DND-41 (cell line): ENCODE measurements around the gene GPR82.

Source experiments
- ATAC-seq: fragments of 200-7000 bp; cut with Tn5 transposase; 3 replicates; pipeline ENCODE4 v1.9.1; 2021; ENCODE audit warnings: low read depth; ENCODE audit not compliant: insufficient read depth
- DNase-seq: peaks from one replicate; pipeline ENCODE4 v3.0.0-alpha.2; 2020
- H2AFZ ChIP-seq: 2 replicates; pipeline ENCODE4 v1.6.0; 2012; ENCODE audit warnings: low read depth, low read length
- H3K27ac ChIP-seq: 2 replicates; pipeline ENCODE4 v1.5.1; 2012; ENCODE audit warnings: low read length, inconsistent platforms
- H3K27me3 ChIP-seq: fragments of 200-600 bp; sonication (generic); 2 replicates; pipeline ENCODE4 v1.6.0; 2012; ENCODE audit warnings: low read length, mild to moderate bottlenecking, inconsistent platforms; ENCODE audit not compliant: insufficient read depth, poor library complexity
- H3K36me3 ChIP-seq: 2 replicates; pipeline ENCODE4 v1.5.1; 2012; ENCODE audit warnings: low read length, inconsistent platforms; ENCODE audit not compliant: insufficient read depth
- H3K4me1 ChIP-seq: 2 replicates; pipeline ENCODE4 v1.5.1; 2012; ENCODE audit warnings: mild to moderate bottlenecking, low read length; ENCODE audit not compliant: insufficient read depth
- H3K4me2 ChIP-seq: 2 replicates; pipeline ENCODE4 v1.6.0; 2012; ENCODE audit warnings: mild to moderate bottlenecking, moderate library complexity, low read length, inconsistent platforms; ENCODE audit not compliant: insufficient read depth
- H3K4me3 ChIP-seq, 2 experiments: fragments of 200-600 bp in 1 of 2; shearing (Covaris generic) in 1 of 2; 2 replicates each; pipeline ENCODE4 v1.5.1; 2012 to 2016; ENCODE audit warnings: inconsistent platforms in 2 of 2, low read length in 2 of 2, mild to moderate bottlenecking in 2 of 2, low read depth in 1 of 2, moderate library complexity in 1 of 2
- H3K79me2 ChIP-seq: 2 replicates; pipeline ENCODE4 v1.6.0; 2012; ENCODE audit warnings: low read length, inconsistent platforms; ENCODE audit not compliant: insufficient read depth
- H3K9ac ChIP-seq: 2 replicates; pipeline ENCODE4 v1.6.0; 2012; ENCODE audit warnings: low read depth, mild to moderate bottlenecking, inconsistent platforms, low read length, moderate library complexity
- H3K9me3 ChIP-seq: 2 replicates; pipeline ENCODE4 v1.5.1; 2012; ENCODE audit warnings: low read length, moderate library complexity, mild to moderate bottlenecking, inconsistent platforms; ENCODE audit not compliant: insufficient read depth, severe bottlenecking
- H4K20me1 ChIP-seq: 2 replicates; pipeline ENCODE4 v1.6.0; 2012; ENCODE audit warnings: low read length; ENCODE audit not compliant: insufficient read depth
- EZH2 ChIP-seq: IDR thresholded peaks from 3 replicates; pipeline ENCODE4 v1.6.1; 2012; ENCODE audit warnings: borderline replicate concordance, low read depth, mild to moderate bottlenecking, moderate library complexity, low read length, inconsistent platforms; ENCODE audit not compliant: severe bottlenecking
- TF ChIP-seq, protein P1 (sequence below): IDR thresholded peaks from 2 replicates; pipeline ENCODE4 v1.5.1; 2012; ENCODE audit warnings: borderline replicate concordance, low read length, moderate library complexity, mild to moderate bottlenecking; ENCODE audit not compliant: poor library complexity, severe bottlenecking; ENCODE audit errors: extremely low read depth

Gene GPR82

DNA sequence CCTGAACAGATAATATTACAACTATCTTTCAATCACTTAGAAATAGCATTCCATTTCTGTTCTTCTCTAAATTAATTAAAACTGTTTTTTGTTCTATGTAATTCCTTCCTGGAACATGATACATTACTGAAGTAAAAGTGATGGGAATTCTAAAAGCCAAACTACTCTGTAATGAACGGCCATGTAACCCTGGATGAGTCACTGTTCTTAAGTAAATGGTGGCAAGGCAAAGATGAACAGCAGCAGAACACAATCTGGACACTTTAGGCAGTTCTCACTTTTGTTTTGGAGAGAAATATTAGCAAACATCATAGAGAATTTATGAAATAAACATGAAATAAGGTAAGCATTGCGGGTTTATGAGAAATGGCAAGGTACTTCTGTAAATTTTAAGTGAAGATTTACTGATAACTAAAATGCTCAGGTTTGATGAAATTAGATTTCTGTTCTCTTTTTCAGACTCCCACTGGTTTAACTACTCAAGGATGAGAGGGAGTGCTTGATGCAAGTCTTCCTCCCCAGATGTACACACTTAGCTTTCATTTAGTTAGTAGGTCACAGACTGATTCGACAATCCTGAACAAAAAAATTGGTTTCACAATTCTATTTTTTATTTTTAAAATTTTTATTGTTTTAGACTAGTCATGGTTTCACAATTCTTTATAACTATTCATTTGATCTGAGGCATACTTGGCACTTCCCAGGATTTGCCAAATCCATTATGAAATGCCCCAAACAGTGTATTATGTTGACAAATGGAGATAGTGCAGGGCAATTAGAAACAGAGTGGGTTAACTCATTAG lies 964 bp upstream of the GPR82 start:
- Histone ChIP-seq H3K27ac (no peak overlapping the region), H3K9ac (no peak overlapping the region), H4K20me1 (no peaks in the 10 kb centered on the region), H3K4me1 (peaks cover 6% of the 10 kb centered on the region; the same call in 1 of the 2 replicates), H3K79me2 (no peaks in the 10 kb centered on the region), H3K27me3 (no peaks in the 10 kb centered on the region), H3K36me3 (peaks cover 17% of the 10 kb centered on the region), H3K9me3 (no peaks in the 10 kb centered on the region), H3K4me3 (no peak overlapping the region), H2AFZ (no peak overlapping the region), H3K4me2 (no peak overlapping the region)
- DNase-seq = no peak
- no peak for ATAC-seq
- TF ChIP-seq, protein P1, sequence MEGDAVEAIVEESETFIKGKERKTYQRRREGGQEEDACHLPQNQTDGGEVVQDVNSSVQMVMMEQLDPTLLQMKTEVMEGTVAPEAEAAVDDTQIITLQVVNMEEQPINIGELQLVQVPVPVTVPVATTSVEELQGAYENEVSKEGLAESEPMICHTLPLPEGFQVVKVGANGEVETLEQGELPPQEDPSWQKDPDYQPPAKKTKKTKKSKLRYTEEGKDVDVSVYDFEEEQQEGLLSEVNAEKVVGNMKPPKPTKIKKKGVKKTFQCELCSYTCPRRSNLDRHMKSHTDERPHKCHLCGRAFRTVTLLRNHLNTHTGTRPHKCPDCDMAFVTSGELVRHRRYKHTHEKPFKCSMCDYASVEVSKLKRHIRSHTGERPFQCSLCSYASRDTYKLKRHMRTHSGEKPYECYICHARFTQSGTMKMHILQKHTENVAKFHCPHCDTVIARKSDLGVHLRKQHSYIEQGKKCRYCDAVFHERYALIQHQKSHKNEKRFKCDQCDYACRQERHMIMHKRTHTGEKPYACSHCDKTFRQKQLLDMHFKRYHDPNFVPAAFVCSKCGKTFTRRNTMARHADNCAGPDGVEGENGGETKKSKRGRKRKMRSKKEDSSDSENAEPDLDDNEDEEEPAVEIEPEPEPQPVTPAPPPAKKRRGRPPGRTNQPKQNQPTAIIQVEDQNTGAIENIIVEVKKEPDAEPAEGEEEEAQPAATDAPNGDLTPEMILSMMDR = no peak

DNA sequence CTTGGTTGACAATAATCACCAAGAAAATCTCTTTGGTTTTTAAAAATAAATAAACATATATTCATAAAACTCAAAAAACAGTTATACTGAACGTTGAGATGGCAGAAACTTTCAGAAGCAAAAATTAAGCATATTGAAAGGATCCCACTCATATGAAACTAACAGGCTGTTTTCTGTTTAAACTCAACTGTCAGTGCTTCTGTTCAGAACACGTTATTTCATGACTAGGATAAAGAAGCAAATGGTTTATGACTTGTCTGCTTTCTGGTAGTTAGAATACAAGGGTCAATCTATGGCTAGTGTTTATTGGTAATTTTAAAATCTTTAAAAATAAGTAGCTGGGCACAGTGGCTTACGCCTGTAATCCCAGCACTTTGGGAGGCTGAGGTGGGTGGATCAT lies 4.1 kb downstream of the GPR82 start:
- H3K79me2 ChIP-seq = no peaks in the 10 kb centered on the region
- no peak overlapping the region for H3K27ac ChIP-seq
- no peaks in the 10 kb centered on the region for H3K9me3 ChIP-seq
- no peak overlapping the region for H3K4me2 ChIP-seq
- no peaks in the 10 kb centered on the region for H3K36me3 ChIP-seq
- no peak for ATAC-seq
- DNase-seq = no peak
- H3K27me3 ChIP-seq = no peaks in the 10 kb centered on the region
- H3K4me1 ChIP-seq = no peaks in the 10 kb centered on the region
- no peaks in the 10 kb centered on the region for H4K20me1 ChIP-seq
- no peak overlapping the region for H2AFZ ChIP-seq
- H3K9ac ChIP-seq = no peak overlapping the region
- no peak for TF ChIP-seq EZH2
- TF ChIP-seq, protein P1 = no peak
- no peak overlapping the region for H3K4me3 ChIP-seq

DNA sequence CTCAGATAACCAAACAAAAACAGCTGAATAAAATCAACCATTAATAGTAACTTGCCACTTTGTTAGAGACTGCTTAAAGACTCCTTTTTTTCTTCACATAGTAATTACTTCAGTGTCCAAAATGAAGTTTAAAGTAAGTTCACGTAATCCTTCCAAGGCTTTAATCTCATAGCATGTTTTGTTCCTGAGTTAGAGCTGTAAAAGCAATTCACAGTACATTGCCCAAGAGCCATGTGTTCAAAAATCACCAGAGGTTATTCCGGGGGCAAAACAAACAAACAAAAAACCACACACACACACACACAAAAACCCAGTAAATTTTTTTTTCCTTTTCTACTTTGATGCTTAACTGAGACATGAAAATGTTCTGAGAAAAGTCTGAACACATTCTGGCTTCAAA lies 6.1 kb downstream of the GPR82 start:
- Histone ChIP-seq H3K79me2 (no peaks in the 10 kb centered on the region), H3K4me3 (no peak overlapping the region), H3K27ac (no peak overlapping the region), H3K4me1 (no peaks in the 10 kb centered on the region), H3K36me3 (no peaks in the 10 kb centered on the region), H3K9me3 (no peaks in the 10 kb centered on the region), H3K27me3 (no peaks in the 10 kb centered on the region), H3K9ac (no peak overlapping the region), H2AFZ (no peak overlapping the region), H3K4me2 (no peak overlapping the region), H4K20me1 (no peaks in the 10 kb centered on the region)
- ATAC-seq = no peak
- TF ChIP-seq, protein P1 = no peak
- TF ChIP-seq EZH2 = no peak
- DNase-seq = no peak
